Endodermal cell (in vitro differentiated cells): Measurements from ENCODE around the gene NEUROG1. TPM values are rescaled to one million over a fixed set of nuclear protein-coding genes. Genes with fewer than 3 reads are reported as not detected.
A peak's percentile ranks its signal among the peaks of the same experiment; 100 is the strongest.

Experiments
- DNase-seq: peaks from one replicate; pipeline ENCODE4 v3.0.0-alpha.2; 2017
- H3K27ac ChIP-seq: 2 replicates; pipeline ENCODE4 v1.5.1; 2013; ENCODE audit warnings: mild to moderate bottlenecking, low read depth, low read length, moderate library complexity
- H3K27me3 ChIP-seq: 2 replicates; pipeline ENCODE4 v1.6.1; 2013; ENCODE audit warnings: mild to moderate bottlenecking, low read length, moderate library complexity; ENCODE audit not compliant: insufficient read depth, control insufficient read depth, poor library complexity, severe bottlenecking
- H3K36me3 ChIP-seq: 2 replicates; pipeline ENCODE4 v1.7.0; 2013; ENCODE audit warnings: mild to moderate bottlenecking, low read length, moderate library complexity; ENCODE audit not compliant: control insufficient read depth, insufficient read depth
- H3K4me1 ChIP-seq: one replicate; pipeline ENCODE4 v1.7.0; 2013; ENCODE audit warnings: low read length; ENCODE audit not compliant: control insufficient read depth, insufficient read depth
- H3K4me3 ChIP-seq: 2 replicates; pipeline ENCODE4 v1.5.1; 2013; ENCODE audit warnings: mild to moderate bottlenecking, low read length, moderate library complexity
- H3K9ac ChIP-seq: 2 replicates; pipeline ENCODE4 v1.6.1; 2013; ENCODE audit warnings: mild to moderate bottlenecking, low read length, moderate library complexity; ENCODE audit not compliant: poor library complexity, severe bottlenecking; ENCODE audit errors: extremely low read depth
- H3K9me3 ChIP-seq: 2 replicates; pipeline ENCODE4 v1.6.1; 2013; ENCODE audit warnings: mild to moderate bottlenecking, low read length, moderate library complexity; ENCODE audit not compliant: control insufficient read depth
- H3K27ac Mint-ChIP-seq: 2 replicates; pipeline ENCODE4 v1.8.0; 2020; ENCODE audit warnings: mixed read lengths
- H3K27me3 Mint-ChIP-seq: 2 replicates; pipeline ENCODE4 v1.8.0; 2021; ENCODE audit warnings: mild to moderate bottlenecking, mixed read lengths; ENCODE audit not compliant: insufficient read depth
- H3K36me3 Mint-ChIP-seq: 2 replicates; pipeline ENCODE4 v1.8.0; 2020; ENCODE audit warnings: low read depth, mixed read lengths
- H3K4me1 Mint-ChIP-seq: 2 replicates; pipeline ENCODE4 v1.8.0; 2020; ENCODE audit warnings: mixed read lengths
- H3K4me3 Mint-ChIP-seq: 2 replicates; pipeline ENCODE4 v1.8.0; 2020; ENCODE audit warnings: mild to moderate bottlenecking, moderate library complexity, mixed read lengths
- H3K9me3 Mint-ChIP-seq: 2 replicates; pipeline ENCODE4 v1.8.0; 2020; ENCODE audit warnings: mild to moderate bottlenecking, mixed read lengths
- WGBS, 2 experiments: methylation state at CpG; one replicate each; pipeline versions ENCODE4 v1.1.5 to v1.1.7; 2013; ENCODE audit warnings: missing lambda C conversion rate in 2 of 2, mixed read lengths in 1 of 2; ENCODE audit not compliant: insufficient coverage in 1 of 2, insufficient read length in 1 of 2; 5-methylcytosine and 5-hydroxymethylcytosine counted together
- total RNA-seq, 2 donors: library from RNA; stranded (reverse); fragmentation: NEBNext Ultra II Directional in 1 of 2; extraction: Animal tissue kit (Norgen Biotek cat#: 25700) in 1 of 2; gene quantifications; 2 replicates in 1 of 2; 3 replicates in 1 of 2; pipeline ENCODE4 v1.2.1, GENCODE V29; 2021
- TF ChIP-seq, protein P1 (sequence below): fragments of 200-600 bp; sonication (generic); conservative IDR thresholded peaks from 2 replicates; pipeline ENCODE4 v1.5.0; 2021; ENCODE audit warnings: antibody characterized with exemption, mild to moderate bottlenecking

Gene NEUROG1
- total RNA-seq, 2 donors from 2014 or later, result not detected

DNA sequence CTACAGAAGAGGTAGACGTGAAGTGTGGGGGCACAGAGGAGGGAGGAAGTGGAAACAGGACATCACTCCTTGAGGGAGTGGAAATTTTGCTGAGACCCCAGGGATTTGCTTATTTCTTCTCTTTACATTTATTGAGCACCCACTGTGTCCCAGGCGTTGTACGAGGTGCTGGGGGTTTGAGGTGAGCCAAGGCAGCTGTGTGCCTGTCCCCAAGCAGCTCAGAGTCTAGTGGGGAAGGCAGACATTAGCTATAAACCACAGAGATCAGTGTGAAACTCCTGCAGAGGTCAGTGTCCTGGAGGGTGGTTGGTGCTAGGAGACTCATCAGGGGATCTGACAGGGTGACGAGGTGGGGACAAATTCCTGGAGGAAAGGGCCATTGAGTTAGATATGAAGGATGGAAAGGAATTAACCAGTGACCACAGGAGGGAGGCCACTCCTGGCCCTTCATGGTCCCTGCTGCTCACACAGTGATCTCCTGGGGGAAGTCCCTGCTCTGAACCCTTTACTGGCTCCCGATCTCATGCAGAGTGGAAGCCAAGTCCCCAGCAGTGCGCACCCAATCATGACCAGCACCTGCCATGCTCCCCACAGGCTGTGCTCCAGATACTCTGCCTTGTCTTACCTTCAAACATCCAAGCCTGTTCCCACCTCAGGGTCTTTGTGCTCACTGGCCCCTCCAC lies 46.5 kb upstream of the NEUROG1 start:
- H3K27me3 ChIP-seq, result peaks cover 52% of the 10 kb centered on the region
- H3K36me3 ChIP-seq, result no peaks in the 10 kb centered on the region
- peaks cover 13% of the 10 kb centered on the region for H3K4me1 Mint-ChIP-seq
- TF ChIP-seq, protein P1, sequence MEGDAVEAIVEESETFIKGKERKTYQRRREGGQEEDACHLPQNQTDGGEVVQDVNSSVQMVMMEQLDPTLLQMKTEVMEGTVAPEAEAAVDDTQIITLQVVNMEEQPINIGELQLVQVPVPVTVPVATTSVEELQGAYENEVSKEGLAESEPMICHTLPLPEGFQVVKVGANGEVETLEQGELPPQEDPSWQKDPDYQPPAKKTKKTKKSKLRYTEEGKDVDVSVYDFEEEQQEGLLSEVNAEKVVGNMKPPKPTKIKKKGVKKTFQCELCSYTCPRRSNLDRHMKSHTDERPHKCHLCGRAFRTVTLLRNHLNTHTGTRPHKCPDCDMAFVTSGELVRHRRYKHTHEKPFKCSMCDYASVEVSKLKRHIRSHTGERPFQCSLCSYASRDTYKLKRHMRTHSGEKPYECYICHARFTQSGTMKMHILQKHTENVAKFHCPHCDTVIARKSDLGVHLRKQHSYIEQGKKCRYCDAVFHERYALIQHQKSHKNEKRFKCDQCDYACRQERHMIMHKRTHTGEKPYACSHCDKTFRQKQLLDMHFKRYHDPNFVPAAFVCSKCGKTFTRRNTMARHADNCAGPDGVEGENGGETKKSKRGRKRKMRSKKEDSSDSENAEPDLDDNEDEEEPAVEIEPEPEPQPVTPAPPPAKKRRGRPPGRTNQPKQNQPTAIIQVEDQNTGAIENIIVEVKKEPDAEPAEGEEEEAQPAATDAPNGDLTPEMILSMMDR, result no peak
- no peaks in the 10 kb centered on the region for H3K9me3 ChIP-seq
- H3K27ac Mint-ChIP-seq, result no peak overlapping the region
- no peaks in the 10 kb centered on the region for H3K9me3 Mint-ChIP-seq
- no peak overlapping the region for H3K27ac ChIP-seq
- H3K4me1 ChIP-seq, result no peaks in the 10 kb centered on the region
- no peak overlapping the region for H3K9ac ChIP-seq
- no peak overlapping the region for H3K4me3 ChIP-seq
- peaks cover 71% of the 10 kb centered on the region for H3K27me3 Mint-ChIP-seq
- WGBS, 2 experiments, result 85 to 96% methylated on average over 6 of the region's 6 CpGs
- no peaks in the 10 kb centered on the region for H3K36me3 Mint-ChIP-seq
- H3K4me3 Mint-ChIP-seq, result no peak overlapping the region
- no peak for DNase-seq

DNA sequence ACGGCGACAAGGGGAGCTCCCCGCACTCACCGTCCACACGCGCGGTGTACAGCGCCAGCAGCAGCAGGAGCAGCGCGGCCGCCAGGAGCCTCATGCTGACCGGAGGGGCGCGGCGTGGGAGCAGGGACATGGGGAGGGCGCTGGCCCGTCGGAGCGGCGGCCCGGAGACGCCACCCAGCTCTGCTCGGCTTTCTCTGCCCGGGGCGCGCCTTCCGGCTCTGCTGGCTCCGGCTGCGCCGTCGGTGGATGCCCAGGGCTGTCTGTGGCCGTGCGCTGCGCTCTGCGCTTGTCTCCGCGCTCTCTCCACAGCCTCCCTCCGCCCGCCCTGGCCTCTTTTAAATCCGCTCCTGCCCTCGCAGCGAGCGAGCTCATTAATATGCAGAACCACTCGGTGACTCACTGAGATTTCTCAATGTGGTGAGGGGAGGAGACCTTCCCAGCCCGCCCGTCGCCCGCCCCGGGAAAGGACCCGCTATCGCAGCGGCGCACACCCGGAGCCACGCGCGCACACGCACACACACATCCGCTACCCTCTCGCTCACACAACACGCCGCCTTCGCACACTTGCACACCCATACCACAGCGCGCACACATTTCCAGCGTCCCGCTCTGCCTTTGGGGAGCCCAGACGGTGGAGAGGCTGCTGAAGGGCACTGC lies 43.0 kb upstream of the NEUROG1 start, which contains the start of gene CXCL14:
CXCL14 (minus strand) TSS at position 307 of the 657 bp plus-strand sequence; CDS start at position 94, 213 bp downstream.
- no peak within 1 kb of the TSS for H3K27ac Mint-ChIP-seq
- WGBS, 2 experiments, result 2 to 3% methylated on average over 19 to 66 of the region's 68 CpGs

DNA sequence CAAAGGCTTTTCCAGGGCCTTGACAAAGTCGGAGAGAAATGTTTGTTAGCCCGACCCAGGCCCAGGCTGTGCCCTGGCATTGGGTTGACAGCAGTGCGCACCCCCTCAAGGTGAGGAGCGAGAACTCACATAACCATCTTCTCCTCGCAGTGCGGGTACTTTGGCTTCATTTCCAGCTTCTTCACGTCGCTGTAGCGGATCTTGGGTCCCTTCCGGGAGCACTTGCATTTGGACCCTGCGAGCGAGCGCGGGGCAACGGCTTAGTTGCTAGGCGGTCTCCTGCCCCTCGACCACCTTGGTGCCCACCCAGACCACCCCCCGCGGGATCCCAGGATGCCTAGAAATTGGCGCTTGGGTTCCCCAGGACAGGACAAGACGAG lies 42.5 kb upstream of the NEUROG1 start:
- TF ChIP-seq, protein P1, result no peak
- peak; percentile 71 for DNase-seq
- Mint-ChIP-seq H3K36me3 (no peaks in the 10 kb centered on the region), H3K4me1 (peaks cover 25% of the 10 kb centered on the region), H3K27me3 (peaks cover 84% of the 10 kb centered on the region), H3K4me3 (peak overlapping the region; percentile 66), H3K9me3 (no peaks in the 10 kb centered on the region), H3K27ac (no peak overlapping the region)
- Histone ChIP-seq H3K4me1 (peaks cover 15% of the 10 kb centered on the region), H3K36me3 (no peaks in the 10 kb centered on the region), H3K27me3 (peaks cover 52% of the 10 kb centered on the region), H3K4me3 (peak overlapping the region; percentile 69), H3K9ac (no peak overlapping the region), H3K9me3 (no peaks in the 10 kb centered on the region), H3K27ac (no peak overlapping the region)
- 9 to 13% methylated on average over 18 to 21 of the region's 21 CpGs for WGBS, 2 experiments

More for the DNA sequence above, 43.0 kb upstream of the NEUROG1 start, which contains the start of gene CXCL14:
- H3K9ac ChIP-seq, result no peak within 1 kb of the TSS
- peaks cover 89% of the 10 kb centered on the region for H3K27me3 Mint-ChIP-seq
- peak within 1 kb of the TSS; percentile 69 for H3K4me3 ChIP-seq
- peak; percentile 91 for DNase-seq
- TF ChIP-seq, protein P1, result no peak
- H3K27me3 ChIP-seq, result peaks cover 57% of the 10 kb centered on the region
- H3K36me3 ChIP-seq, result no peaks in the 10 kb centered on the region
- no peaks in the 10 kb centered on the region for H3K9me3 ChIP-seq
- H3K4me3 Mint-ChIP-seq, result peak within 1 kb of the TSS; percentile 66
- no peak within 1 kb of the TSS for H3K27ac ChIP-seq
- no peaks in the 10 kb centered on the region for H3K9me3 Mint-ChIP-seq
- peaks cover 15% of the 10 kb centered on the region for H3K4me1 ChIP-seq
- H3K36me3 Mint-ChIP-seq, result no peaks in the 10 kb centered on the region
- H3K4me1 Mint-ChIP-seq, result peaks cover 25% of the 10 kb centered on the region
